ENCODE results near the gene MSLN.

GRCh38 chr16:794853-795466 lies 34.4 kb downstream of the MSLN start:
- TF ChIP-seq, protein P1, sequence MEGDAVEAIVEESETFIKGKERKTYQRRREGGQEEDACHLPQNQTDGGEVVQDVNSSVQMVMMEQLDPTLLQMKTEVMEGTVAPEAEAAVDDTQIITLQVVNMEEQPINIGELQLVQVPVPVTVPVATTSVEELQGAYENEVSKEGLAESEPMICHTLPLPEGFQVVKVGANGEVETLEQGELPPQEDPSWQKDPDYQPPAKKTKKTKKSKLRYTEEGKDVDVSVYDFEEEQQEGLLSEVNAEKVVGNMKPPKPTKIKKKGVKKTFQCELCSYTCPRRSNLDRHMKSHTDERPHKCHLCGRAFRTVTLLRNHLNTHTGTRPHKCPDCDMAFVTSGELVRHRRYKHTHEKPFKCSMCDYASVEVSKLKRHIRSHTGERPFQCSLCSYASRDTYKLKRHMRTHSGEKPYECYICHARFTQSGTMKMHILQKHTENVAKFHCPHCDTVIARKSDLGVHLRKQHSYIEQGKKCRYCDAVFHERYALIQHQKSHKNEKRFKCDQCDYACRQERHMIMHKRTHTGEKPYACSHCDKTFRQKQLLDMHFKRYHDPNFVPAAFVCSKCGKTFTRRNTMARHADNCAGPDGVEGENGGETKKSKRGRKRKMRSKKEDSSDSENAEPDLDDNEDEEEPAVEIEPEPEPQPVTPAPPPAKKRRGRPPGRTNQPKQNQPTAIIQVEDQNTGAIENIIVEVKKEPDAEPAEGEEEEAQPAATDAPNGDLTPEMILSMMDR (IDR thresholded peaks at IDR 0.05; ENCODE audit: extremely low read depth in 1 of 2, insufficient read depth in 1 of 2, low read depth in 1 of 2, low read length in 2 of 2), result no peak
- TF ChIP-seq, protein P2, sequence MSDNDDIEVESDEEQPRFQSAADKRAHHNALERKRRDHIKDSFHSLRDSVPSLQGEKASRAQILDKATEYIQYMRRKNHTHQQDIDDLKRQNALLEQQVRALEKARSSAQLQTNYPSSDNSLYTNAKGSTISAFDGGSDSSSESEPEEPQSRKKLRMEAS (IDR thresholded peaks at IDR 0.05; ENCODE audit: insufficient read depth, insufficient read length), result no peak
- TF ChIP-seq POLR2A (IDR thresholded peaks at IDR 0.05; ENCODE audit: low read depth, low read length), result no peak
- no peak for TF ChIP-seq MYC (IDR thresholded peaks at IDR 0.05; ENCODE audit: low read depth, low read length)
- no peak for TF ChIP-seq JUN (IDR thresholded peaks at IDR 0.05; ENCODE audit: borderline replicate concordance, insufficient read depth, insufficient read length, low read depth)
- no peak for TF ChIP-seq EZH2 (IDR thresholded peaks at IDR 0.05; ENCODE audit: borderline replicate concordance, low read depth, low read length, severe bottlenecking)
- TF ChIP-seq POLR2AphosphoS5 (IDR thresholded peaks at IDR 0.05; ENCODE audit: insufficient read depth, low read depth, low read length), result no peak
- no peak for TF ChIP-seq FOS (IDR thresholded peaks at IDR 0.05; ENCODE audit: borderline replicate concordance, insufficient read depth, low read length)
- TF ChIP-seq GATA2 (IDR thresholded peaks at IDR 0.05; ENCODE audit: insufficient read depth, insufficient read length, low read depth, low read length), result no peak

Measured in endothelial cell of umbilical vein (primary cell).